ENCODE data around the gene FZR1.
A peak's percentile ranks its signal among the peaks of the same experiment; 100 is the strongest.
"Not testable (repeated sequence)": the region's sequence is repeated elsewhere in the genome, so short reads cannot be mapped to it uniquely, and the experiment has no call there.

FZR1 gene

GRCh38 chr19:3547301-3547731 is 41.2 kb downstream of the FZR1 start:
- DNase-seq (ENCODE audit: low read depth): peak; percentile 30

GRCh38 chr19:3547767-3548282 is 41.7 kb downstream of the FZR1 start:
- no peak for DNase-seq (ENCODE audit: low read depth)

GRCh38 chr19:3548606-3549005 is 42.5 kb downstream of the FZR1 start:
- DNase-seq (ENCODE audit: low read depth): no peak

GRCh38 chr19:3549816-3550215 is 43.7 kb downstream of the FZR1 start:
- no peak for DNase-seq (ENCODE audit: low read depth)

GRCh38 chr19:3550947-3551791 is 45.1 kb downstream of the FZR1 start:
- DNase-seq (ENCODE audit: low read depth): no peak

GRCh38 chr19:3551792-3552095 is 45.6 kb downstream of the FZR1 start:
- DNase-seq (ENCODE audit: low read depth): no peak

GRCh38 chr19:3554254-3555083 is 48.4 kb downstream of the FZR1 start:
- no peak for DNase-seq (ENCODE audit: low read depth)

- no peak for DNase-seq (ENCODE audit: low read depth)
Observed at GRCh38 chr19:3555653-3556422, 49.7 kb downstream of the FZR1 start.

- no peak for DNase-seq (ENCODE audit: low read depth)
Observed at GRCh38 chr19:3556423-3556977, 50.4 kb downstream of the FZR1 start.

- peak; percentile 35 for DNase-seq (ENCODE audit: low read depth)
Observed at GRCh38 chr19:3556978-3557460, 50.9 kb downstream of the FZR1 start.

- peak; percentile 95 for DNase-seq (ENCODE audit: low read depth)
Observed at GRCh38 chr19:3557461-3558248, 51.5 kb downstream of the FZR1 start, which contains the start of gene MFSD12. Gene MFSD12 (minus strand): TSS chr19:3557586. CDS start chr19:3557403, 183 bp downstream.

GRCh38 chr19:3563709-3564524 is 57.8 kb downstream of the FZR1 start:
- DNase-seq (ENCODE audit: low read depth): no peak

GRCh38 chr19:3565139-3565538 is 59.0 kb downstream of the FZR1 start:
- DNase-seq (ENCODE audit: low read depth): no peak

- not testable (repeated sequence) for DNase-seq (ENCODE audit: low read depth)
Observed at GRCh38 chr19:3570042-3570441, 63.9 kb downstream of the FZR1 start.

- DNase-seq (ENCODE audit: low read depth): no peak
Observed at GRCh38 chr19:3570606-3571011, 64.5 kb downstream of the FZR1 start.

- DNase-seq (ENCODE audit: low read depth): peak; percentile 96
Observed at GRCh38 chr19:3572132-3572854, 66.2 kb downstream of the FZR1 start.

- no peak for DNase-seq (ENCODE audit: low read depth)
Observed at GRCh38 chr19:3572855-3573161, 66.7 kb downstream of the FZR1 start, which contains the start of gene HMG20B. Gene HMG20B (plus strand): TSS chr19:3572944. CDS start chr19:3573310, 366 bp downstream.

- DNase-seq (ENCODE audit: low read depth): no peak
Observed at GRCh38 chr19:3573162-3573857, 67.2 kb downstream of the FZR1 start.

Data from stimulated activated CD8-positive, alpha-beta memory T cell treated with anti-CD3 and anti-CD28 coated beads, Interleukin-15, amount 100 ng/mL, for 24 hours (primary cell).